NT2/D1 (cell line): ENCODE measurements around the gene CD2AP.

Experiments
- SUZ12 ChIP-seq: IDR thresholded peaks from 2 replicates; pipeline ENCODE4 v1.6.1; 2011; ENCODE audit not compliant: insufficient read length, insufficient read depth; ENCODE audit errors: extremely low read depth
- YY1 ChIP-seq: IDR thresholded peaks from 2 replicates; pipeline ENCODE4 v1.6.1; 2011; ENCODE audit not compliant: insufficient read length, insufficient read depth
- ZNF274 ChIP-seq: IDR thresholded peaks from 2 replicates; pipeline ENCODE4 v1.6.1; 2011; ENCODE audit warnings: mild to moderate bottlenecking, low read depth, low read length

GRCh38 chr6:47651505-47651944, 173.9 kb downstream of the CD2AP start:
- no peak for TF ChIP-seq YY1
- TF ChIP-seq SUZ12 = no peak
- TF ChIP-seq ZNF274 = no peak
